Breast epithelium (tissue), 4 donors: Measurements from ENCODE around the gene HNRNPA0. TPM values are rescaled to one million over a fixed set of nuclear protein-coding genes. Genes with fewer than 3 reads are reported as not detected.
A peak's percentile ranks its signal among the peaks of the same experiment; 100 is the strongest.

Source experiments
- DNase-seq, 2 donors: peaks; one replicate each; pipeline ENCODE4 v3.0.0-alpha.2; 2019; ENCODE audit warnings: low spot score in 2 of 2
- H3K27ac ChIP-seq, 2 donors: fragments of 200-600 bp; sonication (generic) in 1 of 2; one replicate each; pipeline ENCODE4 v1.5.1; 2016 to 2019; ENCODE audit warnings: mild to moderate bottlenecking in 1 of 2
- H3K27me3 ChIP-seq, 2 donors: fragments of 200-600 bp; sonication (generic) in 1 of 2; one replicate each; pipeline versions ENCODE4 v1.5.1 to v1.6.0; 2017 to 2019; ENCODE audit warnings: control low read depth in 1 of 2, mild to moderate bottlenecking in 1 of 2
- H3K36me3 ChIP-seq: fragments of 200-600 bp; one replicate; pipeline ENCODE4 v1.5.1; 2019
- H3K4me1 ChIP-seq, 2 donors: fragments of 200-600 bp; sonication (generic); one replicate each; pipeline ENCODE4 v1.5.1; 2016 to 2019; ENCODE audit warnings: control low read depth in 1 of 2
- H3K4me3 ChIP-seq, 3 donors: fragments of 200-600 bp; sonication (generic); 1 replicate in 2 of 3; 2 replicates in 1 of 3; pipeline ENCODE4 v1.5.1; 2016 to 2019; ENCODE audit warnings: mild to moderate bottlenecking in 3 of 3, moderate library complexity in 2 of 3
- H3K9me3 ChIP-seq, 2 donors: fragments of 200-600 bp; sonication (generic) in 1 of 2; one replicate each; pipeline ENCODE4 v1.5.1; 2016 to 2019; ENCODE audit warnings: control low read depth in 1 of 2
- CTCF ChIP-seq, 3 donors: fragments of 450-650 bp; IDR thresholded peaks; one replicate each; pipeline ENCODE4 v1.5.1; 2016 to 2017; ENCODE audit warnings: antibody characterized with exemption in 3 of 3, mild to moderate bottlenecking in 3 of 3, moderate library complexity in 3 of 3
- POLR2A ChIP-seq: fragments of 450-650 bp; IDR thresholded peaks from one replicate; pipeline ENCODE4 v1.6.1; 2016; ENCODE audit warnings: antibody characterized with exemption, mild to moderate bottlenecking, moderate library complexity
- POLR2AphosphoS5 ChIP-seq, 3 donors: sonication (generic); formaldehyde crosslinking; IDR thresholded peaks; one replicate each; pipeline ENCODE4 v1.6.1; 2017; ENCODE audit warnings: antibody characterized with exemption in 3 of 3
- intact Hi-C: fragments of 100-400 bp; cut with DNase I; formaldehyde crosslinking; loops from one replicate; pipeline ENCODE4 v1.15.1; 2023; ENCODE audit warnings: low total_unique reads
- total RNA-seq, 3 donors: library from RNA; depleted of rRNA; stranded (reverse); fragments of >200 nt; gene quantifications; one replicate each; pipeline ENCODE4 v1.1.0, GENCODE V29; 2016

HNRNPA0 gene
- total RNA-seq, 3 donors from 2014 or later, result 11.5 to 13.3 (median 11.8) TPM

- TF ChIP-seq POLR2AphosphoS5 (IDR thresholded peaks at IDR 0.05) (no peak), POLR2A (no peak), CTCF (IDR thresholded peaks at IDR 0.05) (no peak)
- intact Hi-C loops, result no loop called here
- Histone ChIP-seq H3K27me3 (no peaks in the 10 kb centered on the region), H3K9me3 (no peaks in the 10 kb centered on the region), H3K27ac (no peak overlapping the region), H3K4me1 (no peaks in the 10 kb centered on the region), H3K4me3 (no peak overlapping the region), H3K36me3 (no peaks in the 10 kb centered on the region)
- DNase-seq, result no peak
Observed at GRCh38 chr5:137705106-137705505, 49.1 kb downstream of the HNRNPA0 start.

GRCh38 chr5:137703565-137703964 is 50.6 kb downstream of the HNRNPA0 start:
- TF ChIP-seq POLR2A (no peak), CTCF (IDR thresholded peaks at IDR 0.05) (no peak), POLR2AphosphoS5 (IDR thresholded peaks at IDR 0.05) (no peak)
- no peak overlapping the region for H3K4me3 ChIP-seq
- intact Hi-C loops, result no loop called here
- H3K27ac ChIP-seq, result no peak overlapping the region
- H3K36me3 ChIP-seq, result no peaks in the 10 kb centered on the region
- H3K4me1 ChIP-seq, result no peaks in the 10 kb centered on the region
- no peak for DNase-seq
- H3K27me3 ChIP-seq, result no peaks in the 10 kb centered on the region
- H3K9me3 ChIP-seq, result no peaks in the 10 kb centered on the region

- no peaks in the 10 kb centered on the region for H3K36me3 ChIP-seq
- H3K27me3 ChIP-seq, result no peaks in the 10 kb centered on the region
- no peak overlapping the region for H3K4me3 ChIP-seq
- DNase-seq, result no peak
- intact Hi-C loops, result no loop called here
- H3K9me3 ChIP-seq, result no peaks in the 10 kb centered on the region
- TF ChIP-seq POLR2AphosphoS5 (IDR thresholded peaks at IDR 0.05) (no peak), POLR2A (no peak), CTCF (IDR thresholded peaks at IDR 0.05) (no peak)
- peak overlapping the region; percentile 40 to 67 for H3K27ac ChIP-seq
- no peaks in the 10 kb centered on the region for H3K4me1 ChIP-seq
Observed at GRCh38 chr5:137700282-137700680, 53.9 kb downstream of the HNRNPA0 start.

- Histone ChIP-seq H3K9me3 (no peaks in the 10 kb centered on the region), H3K36me3 (no peaks in the 10 kb centered on the region), H3K4me1 (no peaks in the 10 kb centered on the region), H3K27ac (peak overlapping the region; percentile 40 to 67), H3K4me3 (no peak overlapping the region), H3K27me3 (no peaks in the 10 kb centered on the region)
- DNase-seq, result no peak
- intact Hi-C loops, result loop anchor here (5.0 kb wide), 1 partner anchor 1802 kb away; the partner anchor contains the start of gene IL9
- TF ChIP-seq POLR2AphosphoS5 (IDR thresholded peaks at IDR 0.05) (no peak), POLR2A (no peak), CTCF (IDR thresholded peaks at IDR 0.05) (no peak)
Observed at GRCh38 chr5:137699336-137700281, 54.6 kb downstream of the HNRNPA0 start.

- intact Hi-C loops, result loop anchor here (5.0 kb wide), 1 partner anchor 1799 kb away; the partner anchor contains the start of gene IL9
- TF ChIP-seq POLR2AphosphoS5 (IDR thresholded peaks at IDR 0.05), result no peak
- no peak for TF ChIP-seq POLR2A
- no peak for TF ChIP-seq CTCF (IDR thresholded peaks at IDR 0.05)
- peak overlapping the region in 1 of 2 donors; percentile 20 for H3K27ac ChIP-seq
- no peak overlapping the region for H3K4me3 ChIP-seq
- H3K4me1 ChIP-seq, result no peaks in the 10 kb centered on the region
- DNase-seq, result no peak
- no peaks in the 10 kb centered on the region for H3K36me3 ChIP-seq
- no peaks in the 10 kb centered on the region for H3K9me3 ChIP-seq
- H3K27me3 ChIP-seq, result no peaks in the 10 kb centered on the region
Observed at GRCh38 chr5:137696481-137696880, 57.7 kb downstream of the HNRNPA0 start.
